Endothelial cell of umbilical vein (primary cell): Measurements from ENCODE around the gene CBLN1.

Experiments used
- EZH2 ChIP-seq: IDR thresholded peaks from 2 replicates; pipeline ENCODE4 v1.6.1; 2012; ENCODE audit warnings: borderline replicate concordance, low read depth, mild to moderate bottlenecking, moderate library complexity, low read length, inconsistent platforms; ENCODE audit not compliant: severe bottlenecking
- JUN ChIP-seq: IDR thresholded peaks from 2 replicates; pipeline ENCODE4 v1.6.1; 2011; ENCODE audit warnings: borderline replicate concordance, low read depth; ENCODE audit not compliant: insufficient read length, insufficient read depth
- MYC ChIP-seq: IDR thresholded peaks from one replicate; pipeline ENCODE4 v1.6.1; 2011; ENCODE audit warnings: mild to moderate bottlenecking, low read depth, low read length
- POLR2A ChIP-seq: IDR thresholded peaks from 2 replicates; pipeline ENCODE4 v1.6.1; 2012; ENCODE audit warnings: low read depth, mild to moderate bottlenecking, control low read depth, low read length
- POLR2AphosphoS5 ChIP-seq: IDR thresholded peaks from 2 replicates; pipeline ENCODE4 v1.6.1; 2012; ENCODE audit warnings: low read depth, mild to moderate bottlenecking, control low read depth, low read length, moderate library complexity; ENCODE audit not compliant: insufficient read depth
- TF ChIP-seq, protein P1 (sequence below), 2 donors: IDR thresholded peaks; 1 replicate in 1 of 2; 2 replicates in 1 of 2; pipeline ENCODE4 v1.5.1; 2011; ENCODE audit warnings: low read length in 2 of 2, mild to moderate bottlenecking in 2 of 2, moderate library complexity in 2 of 2, control low read depth in 1 of 2, inconsistent platforms in 1 of 2, low read depth in 1 of 2; ENCODE audit not compliant: insufficient read depth in 1 of 2; ENCODE audit errors: extremely low read depth in 1 of 2
- TF ChIP-seq, protein P2 (sequence below): IDR thresholded peaks from 2 replicates; pipeline ENCODE4 v1.6.1; 2011; ENCODE audit not compliant: insufficient read depth, insufficient read length

DNA sequence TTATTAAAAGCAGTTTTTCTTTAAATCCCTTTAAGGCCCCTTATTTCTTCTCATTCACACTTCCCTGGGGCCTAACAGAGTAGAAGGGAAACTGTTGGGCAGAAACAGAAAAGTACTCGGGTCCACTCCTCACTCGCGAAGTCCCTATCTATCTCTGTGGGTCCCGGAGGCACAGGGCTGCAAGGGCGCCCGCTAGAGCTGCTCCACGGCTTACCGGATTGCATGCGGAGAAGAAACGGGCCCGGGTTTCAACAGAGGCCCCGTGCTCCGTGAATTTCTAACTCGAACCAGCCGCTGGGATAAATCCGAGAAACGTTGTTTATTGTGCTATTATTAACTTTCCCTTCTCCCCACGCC lies 4.3 kb downstream of the CBLN1 start:
- no peak for TF ChIP-seq EZH2
- no peak for TF ChIP-seq POLR2A
- TF ChIP-seq, protein P1, sequence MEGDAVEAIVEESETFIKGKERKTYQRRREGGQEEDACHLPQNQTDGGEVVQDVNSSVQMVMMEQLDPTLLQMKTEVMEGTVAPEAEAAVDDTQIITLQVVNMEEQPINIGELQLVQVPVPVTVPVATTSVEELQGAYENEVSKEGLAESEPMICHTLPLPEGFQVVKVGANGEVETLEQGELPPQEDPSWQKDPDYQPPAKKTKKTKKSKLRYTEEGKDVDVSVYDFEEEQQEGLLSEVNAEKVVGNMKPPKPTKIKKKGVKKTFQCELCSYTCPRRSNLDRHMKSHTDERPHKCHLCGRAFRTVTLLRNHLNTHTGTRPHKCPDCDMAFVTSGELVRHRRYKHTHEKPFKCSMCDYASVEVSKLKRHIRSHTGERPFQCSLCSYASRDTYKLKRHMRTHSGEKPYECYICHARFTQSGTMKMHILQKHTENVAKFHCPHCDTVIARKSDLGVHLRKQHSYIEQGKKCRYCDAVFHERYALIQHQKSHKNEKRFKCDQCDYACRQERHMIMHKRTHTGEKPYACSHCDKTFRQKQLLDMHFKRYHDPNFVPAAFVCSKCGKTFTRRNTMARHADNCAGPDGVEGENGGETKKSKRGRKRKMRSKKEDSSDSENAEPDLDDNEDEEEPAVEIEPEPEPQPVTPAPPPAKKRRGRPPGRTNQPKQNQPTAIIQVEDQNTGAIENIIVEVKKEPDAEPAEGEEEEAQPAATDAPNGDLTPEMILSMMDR (IDR thresholded peaks at IDR 0.05; ENCODE audit: extremely low read depth in 1 of 2, insufficient read depth in 1 of 2, low read depth in 1 of 2, low read length in 2 of 2): no peak
- no peak for TF ChIP-seq JUN
- TF ChIP-seq, protein P2, sequence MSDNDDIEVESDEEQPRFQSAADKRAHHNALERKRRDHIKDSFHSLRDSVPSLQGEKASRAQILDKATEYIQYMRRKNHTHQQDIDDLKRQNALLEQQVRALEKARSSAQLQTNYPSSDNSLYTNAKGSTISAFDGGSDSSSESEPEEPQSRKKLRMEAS: no peak
- TF ChIP-seq POLR2AphosphoS5: no peak
- no peak for TF ChIP-seq MYC
